GM12878 (cell line): ENCODE data around the gene OR1F1. TPM values are rescaled to one million over a fixed set of nuclear protein-coding genes. Genes with fewer than 3 reads are reported as not detected.

Source experiments
- ATAC-seq: fragments of 200-7000 bp; cut with Tn5 transposase; 3 replicates; pipeline ENCODE4 v1.9.1; 2020; ENCODE audit warnings: mild to moderate bottlenecking, moderate library complexity
- BruUV-seq: library from RNA; stranded (reverse); fragments of 400-500 nt; replicated peaks from 2 replicates; lab custom pipeline; 2021; lab: Mats Ljungman, UMichigan
- CTCF ChIA-PET: fragments of 300-600 bp; sonication (Branson Sonifier 250); formaldehyde crosslinking; extraction: SDS; loops from one replicate; lab custom pipeline; 2021; ENCODE audit warnings: inconsistent platforms; lab: Yijun Ruan, JAX
- POLR2A ChIA-PET: fragments of 350-600 bp; formaldehyde crosslinking; extraction: SDS; loops from one replicate; lab custom pipeline; 2021; ENCODE audit warnings: inconsistent platforms; lab: Charles Lee
- RAD21 ChIA-PET: fragments of 300-600 bp; sonication (Branson Sonifier 250); formaldehyde crosslinking; loops from one replicate; lab custom pipeline; 2023; ENCODE audit warnings: antibody characterized with exemption; ENCODE audit not compliant: unreplicated experiment; lab: Charles Lee
- SMC1A ChIA-PET: fragments of 300-600 bp; sonication (Branson Sonifier 250); formaldehyde crosslinking; loops from one replicate; lab custom pipeline; 2023; ENCODE audit not compliant: unreplicated experiment, uncharacterized antibody; lab: Charles Lee
- DNase-seq: peaks from one replicate; pipeline ENCODE4 v3.0.0-alpha.2; 2011; ENCODE audit warnings: low read depth, low spot score
- FAIRE-seq: peaks from 3 replicates; lab custom pipeline; 2011; peaks lifted over from hg19 to GRCh38; lab: Jason Lieb, UNC
- H2AFZ ChIP-seq: 2 replicates; pipeline ENCODE4 v1.6.0; 2011; ENCODE audit warnings: low read depth, low read length, control low read depth; ENCODE audit not compliant: control insufficient read depth
- H3K27ac ChIP-seq: 2 replicates; pipeline ENCODE4 v1.5.1; 2011; ENCODE audit warnings: control low read depth; ENCODE audit not compliant: control insufficient read depth, insufficient read depth
- H3K27me3 ChIP-seq, 2 experiments: replicated peaks in 1 of 2; 2 replicates each; pipeline versions ENCODE4 v1.6.0 to v1.6.1; 2011; ENCODE audit warnings: low read length in 1 of 2; ENCODE audit not compliant: control insufficient read depth in 2 of 2, insufficient read depth in 2 of 2
- H3K36me3 ChIP-seq, 2 experiments: 2 replicates each; pipeline ENCODE4 v1.5.1; 2011; ENCODE audit warnings: low read length in 1 of 2; ENCODE audit not compliant: control insufficient read depth in 2 of 2, insufficient read depth in 2 of 2
- H3K4me1 ChIP-seq: 2 replicates; pipeline ENCODE4 v1.6.1; 2011; ENCODE audit warnings: mild to moderate bottlenecking, low read length, moderate library complexity, mixed read lengths; ENCODE audit not compliant: control insufficient read depth, insufficient read depth
- H3K4me2 ChIP-seq: 2 replicates; pipeline ENCODE4 v1.6.0; 2011; ENCODE audit warnings: control low read depth; ENCODE audit not compliant: control insufficient read depth, insufficient read depth
- H3K4me3 ChIP-seq: fragments of 200-600 bp; sonication (generic); 2 replicates; pipeline ENCODE4 v1.5.1; 2016
- H3K79me2 ChIP-seq: 2 replicates; pipeline ENCODE4 v1.6.0; 2011; ENCODE audit warnings: low read length; ENCODE audit not compliant: control insufficient read depth, insufficient read depth
- H3K9ac ChIP-seq: 2 replicates; pipeline ENCODE4 v1.8.0; 2011; ENCODE audit warnings: low read length, control low read depth, mixed read lengths; ENCODE audit not compliant: control insufficient read depth, insufficient read depth
- H3K9me3 ChIP-seq: replicated peaks from 3 replicates; pipeline ENCODE4 v1.5.1; 2011; ENCODE audit warnings: mild to moderate bottlenecking, low read length; ENCODE audit not compliant: control insufficient read depth, insufficient read depth
- H4K20me1 ChIP-seq: 2 replicates; pipeline ENCODE4 v1.6.0; 2011; ENCODE audit not compliant: control insufficient read depth, insufficient read depth
- CHD1 ChIP-seq: IDR thresholded peaks from 2 replicates; pipeline ENCODE4 v1.6.1; 2012; ENCODE audit warnings: low read depth, low read length, improper control_type of control experiment
- IKZF1 ChIP-seq: fragments of 450-650 bp; conservative IDR thresholded peaks from 2 replicates; pipeline ENCODE4 v1.6.1; 2017; ENCODE audit warnings: antibody characterized with exemption, mild to moderate bottlenecking
- KDM1A ChIP-seq: fragments of 200-600 bp; sonication (generic); IDR thresholded peaks from 2 replicates; pipeline ENCODE4 v1.6.1; 2016; ENCODE audit warnings: borderline replicate concordance
- KLF5 ChIP-seq: fragments of 450-650 bp; IDR thresholded peaks from 2 replicates; pipeline ENCODE4 v1.6.1; 2014; ENCODE audit warnings: mild to moderate bottlenecking; ENCODE audit not compliant: partially characterized antibody
- MTA3 ChIP-seq: IDR thresholded peaks from 2 replicates; pipeline ENCODE4 v1.6.1; 2012; ENCODE audit warnings: low read length, inconsistent platforms, borderline replicate concordance
- POU2F2 ChIP-seq: IDR thresholded peaks from 3 replicates; pipeline ENCODE4 v1.6.1; 2011; ENCODE audit warnings: low read depth, mild to moderate bottlenecking, low read length, borderline replicate concordance
- RB1 ChIP-seq: fragments of 450-650 bp; formaldehyde crosslinking; IDR thresholded peaks from 2 replicates; pipeline ENCODE4 v1.6.1; 2017; ENCODE audit warnings: mild to moderate bottlenecking, borderline replicate concordance
- RELA ChIP-seq: fragments of 450-650 bp; IDR thresholded peaks from 2 replicates; pipeline ENCODE4 v1.8.0; 2014; ENCODE audit warnings: borderline replicate concordance; ENCODE audit not compliant: partially characterized antibody
- SIN3A ChIP-seq: IDR thresholded peaks from 2 replicates; pipeline ENCODE4 v1.6.1; 2012; ENCODE audit warnings: low read depth, low read length, improper control_type of control experiment
- SIX5 ChIP-seq: IDR thresholded peaks from 2 replicates; pipeline ENCODE4 v1.6.1; 2011; ENCODE audit warnings: mild to moderate bottlenecking, low read depth, low read length, moderate library complexity; ENCODE audit not compliant: severe bottlenecking
- SMARCA5 ChIP-seq: fragments of 450-650 bp; IDR thresholded peaks from 2 replicates; pipeline ENCODE4 v1.6.1; 2017; ENCODE audit warnings: mild to moderate bottlenecking
- STAT3 ChIP-seq: IDR thresholded peaks from 2 replicates; pipeline ENCODE4 v1.6.1; 2011; ENCODE audit warnings: low read depth, low read length, improper control_type of control experiment
- ZNF384 ChIP-seq: IDR thresholded peaks from 2 replicates; pipeline ENCODE4 v1.6.1; 2012; ENCODE audit warnings: low read depth, mild to moderate bottlenecking, low read length, improper control_type of control experiment, borderline replicate concordance
- WGBS: methylation state at CpG from one replicate; pipeline ENCODE4 v1.1.6; 2016; ENCODE audit warnings: low lambda C conversion rate; ENCODE audit not compliant: insufficient replicate concordance, insufficient coverage; ENCODE audit errors: missing lambda C conversion rate; 5-methylcytosine and 5-hydroxymethylcytosine counted together
- in situ Hi-C: fragments of 300-500 bp; cut with MboI; formaldehyde crosslinking; loops from 9 replicates; pipeline ENCODE4 v1.14.3; 2018; ENCODE audit warnings: mixed read lengths
- intact Hi-C: fragments of 100-400 bp; cut with micrococcal nuclease; formaldehyde crosslinking; loops from one replicate; pipeline ENCODE4 v1.14.2; 2022; ENCODE audit not compliant: unreplicated experiment
- polyA plus RNA-seq, 11 experiments: library from polyadenylated mRNA; depleted of rRNA in 4 of 11; unstranded in 6 of 11; stranded (reverse) in 5 of 11; fragments of >200 nt; fragmentation: Nextera tagmentation in 4 of 11; fragmentation: Illumina TruSeq in 1 of 11; extraction: Ambion mirVana in 4 of 11; extraction: Trizol in 1 of 11; gene quantifications; 1 replicate in 1 of 11; 2 replicates in 10 of 11; pipeline versions ENCODE4 v1.2.1 to v1.2.3, GENCODE V29; 2011 to 2016; ENCODE audit warnings: inconsistent platforms in 2 of 11, missing spikeins in 2 of 11, low read depth in 1 of 11
- total RNA-seq, 4 experiments: library from RNA; depleted of rRNA in 3 of 4; stranded (reverse); fragments of >200 nt in 3 of 4; fragmentation: Illumina TruSeq in 1 of 4; extraction: Trizol in 1 of 4; gene quantifications; 2 replicates each; pipeline versions ENCODE4 v1.2.1 to v1.2.3, GENCODE V29; 2013 to 2021
- TF ChIP-seq, protein P1 (sequence below): IDR thresholded peaks from 2 replicates; pipeline ENCODE4 v1.6.1; 2012; ENCODE audit warnings: low read depth, low read length, improper control_type of control experiment
- TF ChIP-seq, protein P2 (sequence below): IDR thresholded peaks from 2 replicates; pipeline ENCODE4 v1.6.1; 2011; ENCODE audit warnings: mild to moderate bottlenecking, low read depth, low read length, moderate library complexity; ENCODE audit not compliant: insufficient replicate concordance
- TF ChIP-seq, protein P3 (sequence below): fragments of 450-650 bp; IDR thresholded peaks from 2 replicates; pipeline ENCODE4 v1.6.1; 2017; ENCODE audit warnings: mild to moderate bottlenecking

Gene OR1F1
- total and polyA plus RNA-seq, 10 of the 15 experiments (the other 5 are each of a cell fraction or from before 2014, with no cell fraction given) = 0.10 to 0.14 (median 0.12) TPM; not detected in 7

DNA sequence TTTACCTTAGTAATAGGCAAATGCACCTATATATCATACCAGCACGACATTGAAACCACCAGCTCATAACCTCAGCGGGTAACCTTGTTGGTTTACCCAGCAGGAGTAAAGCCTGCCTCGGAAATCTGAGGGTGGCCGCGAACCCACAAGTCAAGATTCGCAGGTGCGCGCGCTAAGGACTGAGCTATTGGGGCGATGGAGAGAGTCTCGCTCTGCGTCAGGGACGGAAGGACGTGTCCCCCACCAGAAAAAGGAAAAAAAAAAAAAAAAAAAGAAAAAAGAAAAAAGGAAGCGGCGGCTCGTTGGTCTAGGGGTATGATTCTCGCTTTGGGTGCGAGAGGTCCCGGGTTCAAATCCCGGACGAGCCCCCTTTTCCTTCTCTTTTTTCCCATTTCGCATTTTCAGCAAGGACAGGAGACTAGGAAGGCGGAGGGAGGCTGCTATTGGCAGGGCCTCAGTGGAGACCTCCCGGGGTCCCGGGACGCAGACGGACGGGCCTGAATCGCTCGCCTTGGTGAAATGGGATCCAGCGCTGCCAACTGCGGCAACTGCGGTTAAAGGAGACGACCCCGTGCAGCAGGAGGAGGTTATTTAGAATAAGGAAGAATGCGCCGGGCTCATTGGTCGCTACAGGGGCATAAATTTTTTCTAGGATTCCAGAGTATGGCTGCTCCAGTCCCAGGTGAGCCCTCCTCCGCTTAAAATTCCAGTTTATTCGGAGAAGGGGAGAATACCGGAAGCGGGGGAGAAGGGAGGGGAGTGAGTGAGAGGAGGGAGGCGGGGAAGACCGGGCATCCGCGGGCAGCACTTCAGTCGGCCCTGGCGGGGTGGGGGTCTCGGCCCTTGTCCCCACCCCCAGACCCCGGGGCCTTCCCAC is at the start of gene OR1F1 (continued):
- TF ChIP-seq, protein P1, sequence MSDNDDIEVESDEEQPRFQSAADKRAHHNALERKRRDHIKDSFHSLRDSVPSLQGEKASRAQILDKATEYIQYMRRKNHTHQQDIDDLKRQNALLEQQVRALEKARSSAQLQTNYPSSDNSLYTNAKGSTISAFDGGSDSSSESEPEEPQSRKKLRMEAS = no peak
- TF ChIP-seq IKZF1 = 0 out of 2 replicates have a peak, but pooled peaks have one; percentile 9

DNA sequence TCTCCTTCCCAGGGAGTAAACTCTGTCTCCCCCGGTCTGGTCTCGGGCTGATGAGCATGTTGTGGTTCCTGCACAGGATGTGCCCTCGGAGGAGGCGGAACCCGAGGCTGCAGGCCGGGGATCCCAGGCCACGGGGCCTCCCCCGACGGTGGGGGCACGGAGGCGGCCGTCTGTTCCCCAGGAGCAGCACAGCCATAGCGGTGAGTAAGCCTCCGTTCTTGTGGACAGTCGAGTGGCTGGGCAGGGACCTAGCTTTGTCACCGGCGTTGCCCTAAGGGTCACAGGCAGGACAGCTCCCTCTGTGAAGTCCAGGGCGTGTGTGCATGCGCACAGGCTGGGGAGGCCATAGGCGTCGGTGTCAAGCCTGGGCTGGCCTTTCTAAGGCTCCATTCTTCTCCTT is 49.7 kb upstream of the OR1F1 start:
- H3K9ac ChIP-seq = no peak overlapping the region
- WGBS = 80% methylated on average over 21 of the region's 21 CpGs
- in situ Hi-C loops = no loop called here
- no peaks in the 10 kb centered on the region for H4K20me1 ChIP-seq
- ATAC-seq (no peak), DNase-seq (no peak), FAIRE-seq (no peak)
- no peak overlapping the region for H2AFZ ChIP-seq
- ChIA-PET CTCF (interaction anchor here (0.8 to 1.7 kb wide), 2 partner anchors 9 to 27 kb away, joined by 4 to 6 read pairs; no protein-coding TSS in a partner anchor), RAD21 (interaction anchor here (1.0 kb wide), 1 partner anchor 9 kb away, joined by 4 read pairs; no protein-coding TSS in a partner anchor), SMC1A (no interaction called here), POLR2A (interaction anchor here (1.0 kb wide), 1 partner anchor 72 kb away, joined by 4 read pairs; no protein-coding TSS in a partner anchor)
- BruUV-seq = no TSS peak
- H3K36me3 ChIP-seq = no peaks in the 10 kb centered on the region; a peak in 2 of 4 replicates
- no peak overlapping the region for H3K4me3 ChIP-seq
- H3K79me2 ChIP-seq = peaks cover 13% of the 10 kb centered on the region
- H3K9me3 ChIP-seq = no peaks in the 10 kb centered on the region
- no peaks in the 10 kb centered on the region; the same call in 1 of the 2 replicates for H3K4me1 ChIP-seq
- no peak overlapping the region for H3K27ac ChIP-seq
- TF ChIP-seq POU2F2 (no peak), STAT3 (no peak), KLF5 (no peak), KDM1A (no peak), RELA (no peak), SMARCA5 (no peak), RB1 (no peak), CHD1 (no peak), ZNF384 (no peak), SIN3A (no peak), MTA3 (no peak), SIX5 (no peak)
- TF ChIP-seq, protein P2, sequence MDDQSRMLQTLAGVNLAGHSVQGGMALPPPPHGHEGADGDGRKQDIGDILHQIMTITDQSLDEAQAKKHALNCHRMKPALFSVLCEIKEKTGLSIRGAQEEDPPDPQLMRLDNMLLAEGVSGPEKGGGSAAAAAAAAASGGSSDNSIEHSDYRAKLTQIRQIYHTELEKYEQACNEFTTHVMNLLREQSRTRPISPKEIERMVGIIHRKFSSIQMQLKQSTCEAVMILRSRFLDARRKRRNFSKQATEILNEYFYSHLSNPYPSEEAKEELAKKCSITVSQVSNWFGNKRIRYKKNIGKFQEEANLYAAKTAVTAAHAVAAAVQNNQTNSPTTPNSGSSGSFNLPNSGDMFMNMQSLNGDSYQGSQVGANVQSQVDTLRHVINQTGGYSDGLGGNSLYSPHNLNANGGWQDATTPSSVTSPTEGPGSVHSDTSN = no peak
- TF ChIP-seq, protein P3, sequence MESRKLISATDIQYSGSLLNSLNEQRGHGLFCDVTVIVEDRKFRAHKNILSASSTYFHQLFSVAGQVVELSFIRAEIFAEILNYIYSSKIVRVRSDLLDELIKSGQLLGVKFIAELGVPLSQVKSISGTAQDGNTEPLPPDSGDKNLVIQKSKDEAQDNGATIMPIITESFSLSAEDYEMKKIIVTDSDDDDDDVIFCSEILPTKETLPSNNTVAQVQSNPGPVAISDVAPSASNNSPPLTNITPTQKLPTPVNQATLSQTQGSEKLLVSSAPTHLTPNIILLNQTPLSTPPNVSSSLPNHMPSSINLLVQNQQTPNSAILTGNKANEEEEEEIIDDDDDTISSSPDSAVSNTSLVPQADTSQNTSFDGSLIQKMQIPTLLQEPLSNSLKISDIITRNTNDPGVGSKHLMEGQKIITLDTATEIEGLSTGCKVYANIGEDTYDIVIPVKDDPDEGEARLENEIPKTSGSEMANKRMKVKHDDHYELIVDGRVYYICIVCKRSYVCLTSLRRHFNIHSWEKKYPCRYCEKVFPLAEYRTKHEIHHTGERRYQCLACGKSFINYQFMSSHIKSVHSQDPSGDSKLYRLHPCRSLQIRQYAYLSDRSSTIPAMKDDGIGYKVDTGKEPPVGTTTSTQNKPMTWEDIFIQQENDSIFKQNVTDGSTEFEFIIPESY = no peak
- intact Hi-C loops = no loop called here
- no peak overlapping the region for H3K4me2 ChIP-seq
- H3K27me3 ChIP-seq = no peaks in the 10 kb centered on the region
